Cardiac muscle cell (in vitro differentiated cells and primary cell): ENCODE measurements around the gene ADSS1. TPM values are rescaled to one million over a fixed set of nuclear protein-coding genes. Genes with fewer than 3 reads are reported as not detected.
A peak's percentile ranks its signal among the peaks of the same experiment; 100 is the strongest.

ENCODE experiments used
- DNase-seq, 2 donors: peaks; one replicate each; pipeline versions ENCODE4 v3.0.0 to v3.0.0-alpha.2; 2010 to 2017; ENCODE audit warnings: low read depth in 1 of 2, low spot score in 1 of 2
- H3K27ac ChIP-seq: fragments of 200-600 bp; sonication (generic); 2 replicates; pipeline ENCODE4 v1.5.1; 2016
- H3K27me3 ChIP-seq: fragments of 200-600 bp; sonication (generic); 2 replicates; pipeline ENCODE4 v1.6.0; 2016; ENCODE audit warnings: control low read depth
- H3K36me3 ChIP-seq: fragments of 200-600 bp; sonication (generic); 2 replicates; pipeline ENCODE4 v1.5.1; 2016; ENCODE audit warnings: control low read depth
- H3K4me1 ChIP-seq: fragments of 200-600 bp; sonication (generic); 2 replicates; pipeline ENCODE4 v1.8.1; 2017; ENCODE audit warnings: low read depth, mild to moderate bottlenecking, mixed run types
- H3K4me3 ChIP-seq: fragments of 200-600 bp; sonication (generic); 2 replicates; pipeline ENCODE4 v1.5.1; 2016; ENCODE audit warnings: mild to moderate bottlenecking
- H3K9me3 ChIP-seq: fragments of 200-600 bp; sonication (generic); 2 replicates; pipeline ENCODE4 v1.5.1; 2017; ENCODE audit warnings: low read depth, mild to moderate bottlenecking, control low read depth
- polyA plus RNA-seq: library from polyadenylated mRNA; unstranded; fragments of >200 nt; fragmentation: Nextera tagmentation; extraction: Ambion mirVana; gene quantifications from 2 replicates; pipeline ENCODE4 v1.2.1, GENCODE V29; 2016
- total RNA-seq: library from RNA; depleted of rRNA; stranded (reverse); fragments of >200 nt; gene quantifications from 2 replicates; pipeline ENCODE4 v1.2.3, GENCODE V29; 2016
- TF ChIP-seq, protein P1 (sequence below): IDR thresholded peaks from 2 replicates; pipeline ENCODE4 v1.5.1; 2012; ENCODE audit warnings: low read depth, mild to moderate bottlenecking, low read length

ADSS1 gene
- total and polyA plus RNA-seq, 2 experiments from 2014 or later, result 53.4 to 63.8 TPM

GRCh38 chr14:104708606-104709268 lies 15.3 kb upstream of the ADSS1 start:
- Histone ChIP-seq H3K4me1 (no peaks in the 10 kb centered on the region), H3K27me3 (no peaks in the 10 kb centered on the region), H3K4me3 (no peak overlapping the region), H3K27ac (no peak overlapping the region), H3K9me3 (no peaks in the 10 kb centered on the region), H3K36me3 (peaks cover 3% of the 10 kb centered on the region)
- TF ChIP-seq, protein P1, sequence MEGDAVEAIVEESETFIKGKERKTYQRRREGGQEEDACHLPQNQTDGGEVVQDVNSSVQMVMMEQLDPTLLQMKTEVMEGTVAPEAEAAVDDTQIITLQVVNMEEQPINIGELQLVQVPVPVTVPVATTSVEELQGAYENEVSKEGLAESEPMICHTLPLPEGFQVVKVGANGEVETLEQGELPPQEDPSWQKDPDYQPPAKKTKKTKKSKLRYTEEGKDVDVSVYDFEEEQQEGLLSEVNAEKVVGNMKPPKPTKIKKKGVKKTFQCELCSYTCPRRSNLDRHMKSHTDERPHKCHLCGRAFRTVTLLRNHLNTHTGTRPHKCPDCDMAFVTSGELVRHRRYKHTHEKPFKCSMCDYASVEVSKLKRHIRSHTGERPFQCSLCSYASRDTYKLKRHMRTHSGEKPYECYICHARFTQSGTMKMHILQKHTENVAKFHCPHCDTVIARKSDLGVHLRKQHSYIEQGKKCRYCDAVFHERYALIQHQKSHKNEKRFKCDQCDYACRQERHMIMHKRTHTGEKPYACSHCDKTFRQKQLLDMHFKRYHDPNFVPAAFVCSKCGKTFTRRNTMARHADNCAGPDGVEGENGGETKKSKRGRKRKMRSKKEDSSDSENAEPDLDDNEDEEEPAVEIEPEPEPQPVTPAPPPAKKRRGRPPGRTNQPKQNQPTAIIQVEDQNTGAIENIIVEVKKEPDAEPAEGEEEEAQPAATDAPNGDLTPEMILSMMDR, result peak; percentile 98
- peak; percentile 70 to 73 for DNase-seq

GRCh38 chr14:104709387-104710039 lies 14.5 kb upstream of the ADSS1 start:
- no peaks in the 10 kb centered on the region for H3K9me3 ChIP-seq
- H3K27ac ChIP-seq, result no peak overlapping the region
- no peaks in the 10 kb centered on the region for H3K4me1 ChIP-seq
- TF ChIP-seq, protein P1, result no peak
- H3K4me3 ChIP-seq, result no peak overlapping the region
- no peaks in the 10 kb centered on the region for H3K27me3 ChIP-seq
- DNase-seq, result no peak
- peaks cover 3% of the 10 kb centered on the region for H3K36me3 ChIP-seq

GRCh38 chr14:104710071-104710735 lies 13.8 kb upstream of the ADSS1 start:
- Histone ChIP-seq H3K27ac (no peak overlapping the region), H3K4me3 (no peak overlapping the region), H3K4me1 (no peaks in the 10 kb centered on the region), H3K27me3 (no peaks in the 10 kb centered on the region), H3K36me3 (peaks cover 3% of the 10 kb centered on the region), H3K9me3 (no peaks in the 10 kb centered on the region)
- TF ChIP-seq, protein P1, result no peak
- no peak for DNase-seq

DNA sequence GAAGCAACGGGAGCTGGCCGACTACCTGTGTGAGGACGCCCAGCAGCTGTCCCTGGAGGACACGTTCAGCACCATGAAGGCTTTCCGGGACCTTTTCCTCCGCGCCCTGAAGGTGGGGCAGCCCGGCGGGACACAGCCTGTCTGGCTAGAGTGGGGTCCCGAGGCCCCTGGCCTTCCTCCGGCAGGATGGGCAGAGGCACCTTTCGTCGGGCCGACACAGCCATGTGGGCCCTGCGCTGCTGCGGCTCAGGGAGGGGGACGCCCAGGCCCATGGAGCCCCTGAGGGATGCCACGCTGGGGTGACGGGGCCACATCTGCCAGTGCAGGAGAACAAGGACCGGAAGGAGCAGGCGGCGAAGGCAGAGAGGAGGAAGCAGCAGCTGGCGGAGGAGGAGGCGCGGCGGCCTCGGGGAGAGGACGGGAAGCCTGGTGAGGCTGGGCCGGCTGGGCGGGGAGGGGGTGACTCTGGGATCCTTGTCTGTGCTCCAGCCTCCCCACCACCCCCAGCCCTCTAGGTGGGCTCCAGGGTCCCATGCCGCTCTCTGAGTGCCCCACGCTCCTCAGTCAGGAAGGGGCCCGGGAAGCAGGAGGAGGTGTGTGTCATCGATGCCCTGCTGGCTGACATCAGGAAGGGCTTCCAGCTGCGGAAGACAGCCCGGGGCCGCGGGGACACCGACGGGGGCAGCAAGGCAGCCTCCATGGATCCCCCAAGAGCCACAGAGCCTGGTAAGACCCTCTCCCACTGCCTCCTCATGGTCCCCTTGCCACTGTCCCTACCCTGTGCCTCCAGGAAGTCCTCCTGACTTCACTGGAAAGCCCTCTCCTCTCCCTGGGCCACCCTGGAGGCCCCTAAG lies 10.9 kb upstream of the ADSS1 start:
- peaks cover 3% of the 10 kb centered on the region for H3K36me3 ChIP-seq
- H3K27ac ChIP-seq, result no peak overlapping the region

DNA sequence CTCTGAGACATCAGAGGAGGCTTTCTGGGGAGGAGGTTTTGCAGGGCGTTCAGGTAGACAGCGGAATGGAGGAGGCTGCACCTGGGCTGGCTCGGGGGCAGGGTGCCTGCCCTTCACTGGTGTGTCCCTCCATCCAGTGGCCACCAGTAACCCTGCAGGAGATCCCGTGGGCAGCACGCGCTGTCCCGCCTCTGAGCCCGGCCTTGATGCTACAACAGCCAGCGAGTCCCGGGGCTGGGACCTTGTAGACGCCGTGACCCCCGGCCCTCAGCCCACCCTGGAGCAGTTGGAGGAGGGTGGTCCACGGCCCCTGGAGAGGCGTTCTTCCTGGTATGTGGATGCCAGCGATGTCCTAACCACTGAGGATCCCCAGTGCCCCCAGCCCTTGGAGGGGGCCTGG lies 10.0 kb upstream of the ADSS1 start:
- Histone ChIP-seq H3K4me3 (no peak overlapping the region), H3K36me3 (peaks cover 3% of the 10 kb centered on the region), H3K27ac (no peak overlapping the region), H3K4me1 (no peaks in the 10 kb centered on the region), H3K9me3 (no peaks in the 10 kb centered on the region), H3K27me3 (no peaks in the 10 kb centered on the region)
- TF ChIP-seq, protein P1, result no peak
- DNase-seq, result no peak

More for the DNA sequence above, 10.9 kb upstream of the ADSS1 start:
- Histone ChIP-seq H3K9me3 (no peaks in the 10 kb centered on the region), H3K27me3 (no peaks in the 10 kb centered on the region), H3K4me3 (no peak overlapping the region), H3K4me1 (no peaks in the 10 kb centered on the region)
- DNase-seq, result no peak
- TF ChIP-seq, protein P1, result no peak
